ENCODE measurements around the gene MAN2A1.
A peak's percentile ranks its signal among the peaks of the same experiment; 100 is the strongest.

Gene MAN2A1

GRCh38 chr5:109907731-109908130 lies 218.0 kb downstream of the MAN2A1 start:
- DNase-seq (ENCODE audit: low read depth) = peak; percentile 98

DNA sequence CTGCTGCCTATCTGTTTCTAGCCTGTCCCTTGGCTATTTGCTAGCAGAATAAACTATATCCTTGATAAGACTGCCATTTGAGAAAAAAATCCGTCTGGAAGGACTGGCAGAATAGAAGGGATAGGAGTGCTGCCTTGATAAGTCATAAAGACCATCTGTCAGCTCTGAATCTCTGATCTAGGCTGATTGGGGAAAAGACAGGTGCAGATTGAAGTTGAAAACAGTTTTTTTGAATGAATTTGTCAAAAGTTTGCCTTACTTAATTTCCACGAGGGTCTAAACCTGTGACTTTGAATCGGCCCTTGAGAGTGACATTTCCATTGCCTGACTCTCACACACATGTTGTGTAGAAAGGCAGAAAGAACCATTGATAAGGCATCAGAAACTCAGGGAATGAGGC lies 218.6 kb downstream of the MAN2A1 start:
- DNase-seq (ENCODE audit: low read depth) = no peak

GRCh38 chr5:109910874-109911273 lies 221.1 kb downstream of the MAN2A1 start:
- DNase-seq (ENCODE audit: low read depth) = no peak

- peak; percentile 89 for DNase-seq (ENCODE audit: low read depth)
Measured at GRCh38 chr5:109911731-109912130, 222.0 kb downstream of the MAN2A1 start.

- DNase-seq (ENCODE audit: low read depth) = no peak
Measured at GRCh38 chr5:109914906-109915305, 225.2 kb downstream of the MAN2A1 start.

DNA sequence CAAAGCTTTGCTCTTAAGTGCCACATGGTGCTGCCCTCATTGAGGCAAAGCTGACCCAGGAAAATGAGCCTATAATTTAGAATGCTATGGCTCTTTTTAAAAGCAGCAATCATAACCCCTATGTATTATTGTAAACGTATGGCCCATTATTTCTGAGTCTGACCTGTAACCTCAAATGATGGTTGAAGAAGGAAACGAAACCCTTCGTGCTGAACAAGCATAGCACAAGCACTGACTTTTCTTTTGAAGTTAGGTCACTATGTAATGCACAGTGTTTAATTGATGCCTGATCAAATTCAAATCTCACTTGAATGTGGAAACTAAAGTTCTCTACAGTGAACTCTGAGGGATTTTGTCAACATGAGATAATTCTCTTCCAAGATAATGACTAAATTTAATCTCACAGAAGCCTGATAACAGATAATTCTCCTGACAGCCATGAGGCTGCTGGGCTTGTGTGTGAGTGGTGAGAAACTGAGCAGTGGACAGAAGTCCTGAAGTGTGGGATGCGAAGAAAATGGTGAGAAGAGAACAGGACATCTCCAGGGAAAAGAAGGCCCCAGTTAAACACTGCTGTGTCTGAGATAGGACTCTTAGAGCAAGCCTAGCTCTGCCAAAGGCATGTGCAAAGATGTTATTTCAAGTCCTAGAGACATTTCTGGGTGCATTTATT lies 226.9 kb downstream of the MAN2A1 start:
- peak; percentile 24 for DNase-seq (ENCODE audit: low read depth)
